HG02943 (cell line): ENCODE measurements around the gene SRRM2.

Source experiments
- ATAC-seq: cut with Tn5 transposase; IDR thresholded peaks from one replicate; pipeline ENCODE4 v1.9.1; 2021; ENCODE audit warnings: mild to moderate bottlenecking, low read depth, moderate library complexity; ENCODE audit not compliant: unreplicated experiment

SRRM2 gene

DNA sequence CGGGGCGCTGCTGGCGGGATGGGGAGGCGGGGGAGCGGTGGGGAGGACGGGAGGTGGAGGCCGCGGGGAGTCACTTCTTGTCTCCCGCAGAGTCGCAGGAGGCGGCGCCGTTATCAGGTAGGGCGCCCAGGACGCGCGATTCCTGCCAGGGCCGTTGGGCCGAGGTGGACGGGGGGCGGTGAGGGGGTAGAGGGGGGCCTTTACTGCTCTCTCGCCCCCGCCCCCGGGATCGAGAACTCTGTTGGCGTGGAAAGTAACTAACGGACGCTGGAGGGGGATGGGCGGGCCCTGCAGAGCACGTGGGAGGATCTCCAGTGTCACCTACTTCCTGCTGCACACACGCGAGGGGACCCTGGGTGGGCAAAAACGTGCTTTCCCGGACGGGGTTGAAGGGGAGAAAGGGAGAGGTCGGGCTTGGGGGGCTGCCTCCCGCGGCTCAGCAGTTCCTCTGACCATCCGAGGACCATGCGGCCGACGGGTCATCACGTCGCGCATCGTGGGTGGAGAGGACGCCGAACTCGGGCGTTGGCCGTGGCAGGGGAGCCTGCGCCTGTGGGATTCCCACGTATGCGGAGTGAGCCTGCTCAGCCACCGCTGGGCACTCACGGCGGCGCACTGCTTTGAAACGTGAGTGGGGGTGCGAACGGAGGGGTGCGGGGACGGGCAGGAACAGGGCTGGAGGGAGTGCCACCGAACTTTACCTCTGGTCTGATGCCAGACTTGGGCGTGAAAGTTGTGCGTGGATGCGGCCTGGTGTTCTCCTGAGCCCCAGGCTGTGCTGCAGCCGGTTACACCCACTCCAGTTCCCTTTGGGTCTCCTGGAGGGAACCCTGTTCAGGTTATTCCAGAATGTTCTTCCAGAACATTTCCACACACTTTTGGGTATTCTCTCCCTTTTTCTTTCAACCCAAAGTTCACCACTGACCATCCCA is 65.2 kb downstream of the SRRM2 start:
- no peak for ATAC-seq

GRCh38 chr16:2818272-2818876 is 65.9 kb downstream of the SRRM2 start:
- ATAC-seq = no peak

- no peak for ATAC-seq
These were observed 66.9 kb downstream of the SRRM2 start for GRCh38 chr16:2819179-2819938.

DNA sequence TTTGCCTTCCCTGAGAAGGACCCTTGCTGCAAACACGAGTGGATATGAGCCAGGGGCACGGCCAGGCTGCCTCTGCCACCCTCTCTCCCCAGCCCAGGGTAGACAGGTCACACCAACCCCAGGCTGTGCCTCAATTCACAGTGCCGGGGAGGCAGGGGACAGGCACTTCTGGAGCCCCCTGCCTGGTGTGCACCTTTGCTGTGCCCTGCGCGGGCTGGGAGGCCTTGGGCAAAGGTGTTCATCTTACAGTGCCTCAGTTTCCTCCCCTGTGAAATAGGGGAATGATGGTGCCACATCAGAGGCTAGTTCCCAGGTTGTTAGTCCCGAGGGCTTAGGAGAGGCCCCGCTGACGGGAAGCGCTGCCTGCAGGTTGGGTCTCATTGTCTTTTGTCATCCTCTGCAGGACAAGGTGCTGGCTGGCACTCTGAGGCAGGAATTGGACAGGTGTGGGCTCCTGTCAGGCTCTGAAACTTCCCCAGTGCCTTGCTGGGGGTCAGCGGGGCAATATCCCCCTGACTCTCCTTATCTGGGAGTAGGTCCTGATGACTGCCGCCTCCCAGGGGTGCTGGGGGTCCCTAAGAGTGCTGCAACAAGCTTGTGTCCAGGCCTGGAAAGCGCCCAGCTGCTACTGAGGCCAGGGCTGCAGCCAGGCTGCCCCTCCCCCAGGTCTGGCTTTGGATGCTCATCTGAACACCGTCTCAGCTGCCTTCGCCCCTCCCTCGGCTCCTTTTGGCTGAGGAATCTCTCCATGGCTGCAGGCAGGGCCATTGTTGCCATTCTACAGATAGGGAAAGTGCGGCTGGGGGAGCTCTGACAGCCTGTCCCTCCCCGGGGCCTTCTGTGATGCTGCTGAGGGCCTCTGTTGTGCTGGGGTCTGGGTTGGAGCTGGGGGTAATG is 67.7 kb downstream of the SRRM2 start:
- no peak for ATAC-seq
